ENCODE measurements around the gene RPL28. TPM values are rescaled to one million over a fixed set of nuclear protein-coding genes. Genes with fewer than 3 reads are reported as not detected.

Gene RPL28
- total and polyA plus RNA-seq, 2 of the 4 experiments (the other 2 are of a cell fraction), result 386 to 1,693 TPM

- ATAC-seq (ENCODE audit: low read depth) (no peak), DNase-seq (no peak)
- Histone ChIP-seq H3K79me1 (ENCODE audit: low read depth in 1 of 2, low read length in 2 of 2) (no peaks in the 10 kb centered on the region), H2AK5ac (ENCODE audit: low read depth, low read length) (no peak overlapping the region), H2AFZ (replicated peaks; ENCODE audit: low read length, poor library complexity) (peak overlapping the region; percentile 15), H3K14ac (replicated peaks; ENCODE audit: low read depth, low read length) (no peak overlapping the region), H3K9ac (ENCODE audit: low read depth, low read length) (no peak overlapping the region), H3K56ac (ENCODE audit: extremely low read depth, insufficient read depth, low read length) (no peak overlapping the region), H3K4ac (ENCODE audit: low read depth, low read length) (no peak overlapping the region), H3K36me3 (ENCODE audit: control insufficient read depth, insufficient read depth, low read length) (no peaks in the 10 kb centered on the region), H4K20me1 (ENCODE audit: insufficient read depth, low read length) (no peaks in the 10 kb centered on the region; the same call in 1 of the 2 replicates), H3K4me2 (ENCODE audit: low read depth, low read length) (no peak overlapping the region), H3K27me3 (ENCODE audit: control insufficient read depth, insufficient read depth, low read length) (peaks cover 18% of the 10 kb centered on the region), H4K8ac (ENCODE audit: low read depth in 2 of 2, low read length in 2 of 2) (no peak overlapping the region), H3K9me1 (ENCODE audit: insufficient read depth, low read length) (peaks cover 11% of the 10 kb centered on the region; the same call in 1 of the 2 replicates), H3K23ac (ENCODE audit: low read depth, low read length) (no peak overlapping the region), H2BK15ac (ENCODE audit: low read depth, low read length) (no peak overlapping the region), H3K4me1 (ENCODE audit: control insufficient read depth, insufficient read depth, low read length) (no peaks in the 10 kb centered on the region), H2BK5ac (ENCODE audit: low read depth, low read length, poor library complexity, severe bottlenecking) (no peak overlapping the region), H3K4me3 (ENCODE audit: insufficient read depth, low read depth, low read length) (no peak overlapping the region), H3K18ac (ENCODE audit: low read depth, low read length) (no peak overlapping the region), H2BK20ac (ENCODE audit: low read depth, low read length) (no peak overlapping the region), H4K91ac (ENCODE audit: insufficient read depth, low read depth, low read length) (no peak overlapping the region), H4K5ac (ENCODE audit: low read depth, low read length) (no peak overlapping the region), H3K27ac (ENCODE audit: insufficient read depth, low read length) (no peak overlapping the region), H2AK9ac (replicated peaks; ENCODE audit: low read depth, low read length, poor library complexity) (no peak overlapping the region), H3K9me3 (ENCODE audit: control insufficient read depth, insufficient read depth, low read length) (peaks cover 3% of the 10 kb centered on the region), H2BK120ac (ENCODE audit: low read depth, low read length) (no peak overlapping the region)
- TF ChIP-seq SMC3 (IDR thresholded peaks at IDR 0.05; ENCODE audit: low read depth, low read length) (no peak), MXI1 (IDR thresholded peaks at IDR 0.05; ENCODE audit: borderline replicate concordance, low read depth, low read length) (no peak), RFX5 (IDR thresholded peaks at IDR 0.05; ENCODE audit: low read depth, low read length) (no peak), RCOR1 (IDR thresholded peaks at IDR 0.05; ENCODE audit: insufficient replicate concordance, low read length) (no peak), NFE2L2 (IDR thresholded peaks at IDR 0.05; ENCODE audit: low read depth, low read length) (no peak), RAD21 (IDR thresholded peaks at IDR 0.05; ENCODE audit: low read length) (no peak), USF2 (IDR thresholded peaks at IDR 0.05; ENCODE audit: low read depth, low read length) (no peak), MAFK (IDR thresholded peaks at IDR 0.05; ENCODE audit: low read depth, low read length) (no peak), BHLHE40 (IDR thresholded peaks at IDR 0.05; ENCODE audit: low read depth, low read length) (no peak), ELK1 (IDR thresholded peaks at IDR 0.05; ENCODE audit: borderline replicate concordance, low read depth, low read length) (no peak), FOS (IDR thresholded peaks at IDR 0.05; ENCODE audit: low read depth, low read length) (no peak)
- in situ Hi-C loops (cut with MboI; ENCODE audit: low sequenced_read_pairs), result no loop called here
- BruUV-seq (replicated peaks), result no TSS peak
- CTCF ChIA-PET, result no interaction called here
- WGBS, 2 experiments (ENCODE audit: extremely low coverage in 2 of 2, insufficient read length in 1 of 2), result 87% methylated on average over 5 of the region's 14 CpGs; no CpG with 5 or more reads in 1 of the 2 experiments
- intact Hi-C loops (cut with micrococcal nuclease), result no loop called here
- dilution Hi-C loops (cut with HindIII; ENCODE audit: low sequenced_read_pairs, unreplicated experiment), result no loop called here
- POLR2A ChIA-PET (ENCODE audit: unreplicated experiment), result no interaction called here
Observed at GRCh38 chr19:55432241-55432959, 46.7 kb downstream of the RPL28 start.

All from IMR-90 (cell line).